Measurements from ENCODE around the gene HPCAL1. TPM values are rescaled to one million over a fixed set of nuclear protein-coding genes. Genes with fewer than 3 reads are reported as not detected.

The HPCAL1 gene
- total RNA-seq, 1 experiment from 2014 or later, result 26.9 TPM

GRCh38 chr2:10466801-10467200 is 164.1 kb downstream of the HPCAL1 start:
- H3K27ac Mint-ChIP-seq (ENCODE audit: unreplicated experiment), result no peak overlapping the region
- H3K4me1 ChIP-seq, result no peaks in the 10 kb centered on the region
- ChIA-PET POLR2A (no interaction called here), CTCF (no interaction called here)
- intact Hi-C loops (cut with micrococcal nuclease; ENCODE audit: unreplicated experiment), result no loop called here
- no TSS peak for BruUV-seq (replicated peaks)
- no peaks in the 10 kb centered on the region for H3K27me3 Mint-ChIP-seq (ENCODE audit: insufficient read depth, unreplicated experiment)
- no peak for TF ChIP-seq CTCF (IDR thresholded peaks at IDR 0.05; ENCODE audit: insufficient read depth in 1 of 2, low read depth in 1 of 2, low read length in 1 of 2, severe bottlenecking in 1 of 2, unreplicated experiment in 1 of 2)
- no peaks in the 10 kb centered on the region for H3K4me1 Mint-ChIP-seq (ENCODE audit: low read depth, unreplicated experiment)
- no peaks in the 10 kb centered on the region for H3K9me3 Mint-ChIP-seq (ENCODE audit: unreplicated experiment)
- no peaks in the 10 kb centered on the region for H3K9me3 ChIP-seq
- DNase-seq, result no peak
- no peaks in the 10 kb centered on the region for H3K36me3 ChIP-seq (ENCODE audit: control insufficient read depth, insufficient read depth, low read length)
- H3K36me3 Mint-ChIP-seq (ENCODE audit: insufficient read depth, unreplicated experiment), result no peaks in the 10 kb centered on the region
- H3K27me3 ChIP-seq (replicated peaks; ENCODE audit: control insufficient read depth, insufficient read depth, low read length), result no peaks in the 10 kb centered on the region
- no peak overlapping the region for H3K4me3 Mint-ChIP-seq (ENCODE audit: unreplicated experiment)
- no peak overlapping the region for H3K4me3 ChIP-seq (ENCODE audit: low read depth, low read length)

- no TSS peak for BruUV-seq (replicated peaks)
These were observed 164.7 kb downstream of the HPCAL1 start for GRCh38 chr2:10467401-10467800.

GRCh38 chr2:10469301-10469700 is 166.6 kb downstream of the HPCAL1 start:
- Histone ChIP-seq H3K4me3 (ENCODE audit: low read depth, low read length) (no peak overlapping the region), H3K27me3 (replicated peaks; ENCODE audit: control insufficient read depth, insufficient read depth, low read length) (no peaks in the 10 kb centered on the region), H3K36me3 (ENCODE audit: control insufficient read depth, insufficient read depth, low read length) (no peaks in the 10 kb centered on the region), H3K4me1 (peaks cover 6% of the 10 kb centered on the region; the same call in 1 of the 2 replicates), H3K9me3 (no peaks in the 10 kb centered on the region)
- H3K4me1 Mint-ChIP-seq (ENCODE audit: low read depth, unreplicated experiment), result no peaks in the 10 kb centered on the region
- no TSS peak for BruUV-seq (replicated peaks)
- H3K9me3 Mint-ChIP-seq (ENCODE audit: unreplicated experiment), result no peaks in the 10 kb centered on the region
- TF ChIP-seq CTCF (IDR thresholded peaks at IDR 0.05; ENCODE audit: insufficient read depth in 1 of 2, low read depth in 1 of 2, low read length in 1 of 2, severe bottlenecking in 1 of 2, unreplicated experiment in 1 of 2), result no peak
- ChIA-PET POLR2A (no interaction called here), CTCF (no interaction called here)
- H3K36me3 Mint-ChIP-seq (ENCODE audit: insufficient read depth, unreplicated experiment), result no peaks in the 10 kb centered on the region
- H3K4me3 Mint-ChIP-seq (ENCODE audit: unreplicated experiment), result no peak overlapping the region
- intact Hi-C loops (cut with micrococcal nuclease; ENCODE audit: unreplicated experiment), result no loop called here
- H3K27ac Mint-ChIP-seq (ENCODE audit: unreplicated experiment), result no peak overlapping the region
- no peak for DNase-seq
- H3K27me3 Mint-ChIP-seq (ENCODE audit: insufficient read depth, unreplicated experiment), result no peaks in the 10 kb centered on the region

More at GRCh38 chr2:10467401-10467800, 164.7 kb downstream of the HPCAL1 start:
- H3K4me3 ChIP-seq (ENCODE audit: low read depth, low read length), result no peak overlapping the region
- Mint-ChIP-seq H3K27me3 (ENCODE audit: insufficient read depth, unreplicated experiment) (no peaks in the 10 kb centered on the region), H3K27ac (ENCODE audit: unreplicated experiment) (no peak overlapping the region), H3K36me3 (ENCODE audit: insufficient read depth, unreplicated experiment) (no peaks in the 10 kb centered on the region), H3K4me3 (ENCODE audit: unreplicated experiment) (no peak overlapping the region), H3K9me3 (ENCODE audit: unreplicated experiment) (no peaks in the 10 kb centered on the region), H3K4me1 (ENCODE audit: low read depth, unreplicated experiment) (no peaks in the 10 kb centered on the region)
- TF ChIP-seq CTCF (IDR thresholded peaks at IDR 0.05; ENCODE audit: insufficient read depth in 1 of 2, low read depth in 1 of 2, low read length in 1 of 2, severe bottlenecking in 1 of 2, unreplicated experiment in 1 of 2), result no peak
- H3K4me1 ChIP-seq, result no peaks in the 10 kb centered on the region
- POLR2A ChIA-PET, result no interaction called here
- no peaks in the 10 kb centered on the region for H3K27me3 ChIP-seq (replicated peaks; ENCODE audit: control insufficient read depth, insufficient read depth, low read length)
- DNase-seq, result no peak
- intact Hi-C loops (cut with micrococcal nuclease; ENCODE audit: unreplicated experiment), result no loop called here
- H3K9me3 ChIP-seq, result no peaks in the 10 kb centered on the region
- CTCF ChIA-PET, result no interaction called here
- no peaks in the 10 kb centered on the region for H3K36me3 ChIP-seq (ENCODE audit: control insufficient read depth, insufficient read depth, low read length)

Measured in Caco-2 (cell line).